Transverse colon (tissue), 4 donors: ENCODE measurements around the gene NANS.
A peak's percentile ranks its signal among the peaks of the same experiment; 100 is the strongest.

Experiments used
- CTCF ChIP-seq, 5 experiments: fragments of 200-600 bp in 3 of 5; fragments of 450-650 bp in 2 of 5; sonication (generic) in 3 of 5; IDR thresholded peaks; 1 replicate in 2 of 5; 2 replicates in 3 of 5; pipeline ENCODE4 v1.5.1; 2016 to 2017; ENCODE audit warnings: antibody characterized with exemption in 5 of 5, inconsistent platforms in 3 of 5, mild to moderate bottlenecking in 2 of 5, moderate library complexity in 1 of 5
- EP300 ChIP-seq: sonication (generic); formaldehyde crosslinking; IDR thresholded peaks from one replicate; pipeline ENCODE4 v1.6.1; 2017; ENCODE audit warnings: antibody characterized with exemption, low read depth
- POLR2A ChIP-seq: fragments of 450-650 bp; IDR thresholded peaks from one replicate; pipeline ENCODE4 v1.6.1; 2016; ENCODE audit warnings: antibody characterized with exemption, mild to moderate bottlenecking, moderate library complexity
- POLR2AphosphoS5 ChIP-seq, 3 donors: sonication (generic); formaldehyde crosslinking; IDR thresholded peaks; one replicate each; pipeline ENCODE4 v1.6.1; 2016; ENCODE audit warnings: antibody characterized with exemption in 3 of 3

- TF ChIP-seq CTCF (IDR thresholded peaks at IDR 0.05): peak; percentile 80 to 88 (median 83)
- no peak for TF ChIP-seq POLR2AphosphoS5 (IDR thresholded peaks at IDR 0.05)
- no peak for TF ChIP-seq POLR2A
- TF ChIP-seq EP300: no peak
Measured at GRCh38 chr9:98034593-98035546, 21.7 kb upstream of the NANS start.
